Right cardiac atrium (tissue), 5 donors: ENCODE results near the gene CDH4. TPM values are rescaled to one million over a fixed set of nuclear protein-coding genes. Genes with fewer than 3 reads are reported as not detected.

Experiments used
- ATAC-seq, 2 donors: fragments of 200-7000 bp; cut with Tn5 transposase; one replicate each; pipeline versions ENCODE4 v1.8.0 to v1.9.1; 2020; ENCODE audit warnings: moderate library complexity in 2 of 2, mild to moderate bottlenecking in 1 of 2
- DNase-seq, 3 donors: peaks; one replicate each; pipeline ENCODE4 v3.0.0-alpha.2; 2020
- H3K27ac ChIP-seq: one replicate; pipeline ENCODE4 v1.5.1; 2013; ENCODE audit warnings: mild to moderate bottlenecking, low read length, control low read depth, moderate library complexity
- H3K27me3 ChIP-seq: one replicate; pipeline ENCODE4 v1.6.1; 2013; ENCODE audit not compliant: control insufficient read depth, insufficient read depth
- H3K4me1 ChIP-seq: one replicate; pipeline ENCODE4 v1.6.1; 2013; ENCODE audit warnings: low read length; ENCODE audit not compliant: control insufficient read depth, insufficient read depth
- H3K4me3 ChIP-seq: one replicate; pipeline ENCODE4 v1.5.1; 2013; ENCODE audit warnings: low read length, control low read depth
- H3K9me3 ChIP-seq: one replicate; pipeline ENCODE4 v1.6.1; 2013; ENCODE audit warnings: low read length; ENCODE audit not compliant: control insufficient read depth
- WGBS: extraction: QIAGEN DNeasy Blood & Tissue Kit; methylation state at CpG from one replicate; pipeline ENCODE4 v1.1.7; 2013; 5-methylcytosine and 5-hydroxymethylcytosine counted together
- intact Hi-C, 4 donors: fragments of 100-400 bp; cut with DNase I; formaldehyde crosslinking; loops; one replicate each; pipeline versions ENCODE4 v1.11.0 to v1.14.0; 2022 to 2023
- polyA plus RNA-seq: library from polyadenylated mRNA; stranded (reverse); fragments of 200-250 nt; gene quantifications from one replicate; pipeline ENCODE4 v1.2.3, GENCODE V29; 2013
- total RNA-seq, 4 donors: library from RNA; stranded (reverse); fragmentation: NEBNext Ultra II Directional; extraction: Animal tissue kit (Norgen Biotek cat#: 25700); gene quantifications; one replicate each; pipeline ENCODE4 v1.2.1, GENCODE V29; 2021
- donor health status: healthy with polysubstance abuse.
- donor health status: DM: no; HTN: yes; CAD: no.
- donor health status: DM: no; HTN: no; CAD: no.
- donor health status: DM: no; HTN: yes; CAD: no; lungs with severe emphysema.
- donor health status: DM: yes; HTN: yes; CAD: no.

CDH4 gene
- total and polyA plus RNA-seq, 5 donors, result 0.21 to 1.0 (median 0.39) TPM

- Histone ChIP-seq H3K4me1 (no peaks in the 10 kb centered on the region), H3K4me3 (no peak overlapping the region), H3K27me3 (no peaks in the 10 kb centered on the region), H3K27ac (no peak overlapping the region), H3K9me3 (no peaks in the 10 kb centered on the region)
- no peak for DNase-seq
- no peak for ATAC-seq
- intact Hi-C loops, result no loop called here
- 89% methylated on average over 9 of the region's 9 CpGs for WGBS
Measured at GRCh38 chr20:61230166-61230565, 21.9 kb upstream of the CDH4 start.

GRCh38 chr20:61233590-61233989, 18.5 kb upstream of the CDH4 start:
- WGBS, result 92% methylated on average over 7 of the region's 7 CpGs
- no peak for DNase-seq
- Histone ChIP-seq H3K27me3 (no peaks in the 10 kb centered on the region), H3K4me3 (no peak overlapping the region), H3K4me1 (no peaks in the 10 kb centered on the region), H3K9me3 (no peaks in the 10 kb centered on the region), H3K27ac (no peak overlapping the region)
- intact Hi-C loops, result no loop called here
- ATAC-seq, result no peak

GRCh38 chr20:61234224-61234890, 17.7 kb upstream of the CDH4 start:
- intact Hi-C loops, result no loop called here
- WGBS, result 46% methylated on average over 11 of the region's 11 CpGs
- Histone ChIP-seq H3K4me3 (no peak overlapping the region), H3K27ac (no peak overlapping the region), H3K9me3 (no peaks in the 10 kb centered on the region), H3K27me3 (no peaks in the 10 kb centered on the region), H3K4me1 (no peaks in the 10 kb centered on the region)
- DNase-seq (no peak), ATAC-seq (peak; percentile 42 to 72)

GRCh38 chr20:61236713-61237112, 15.3 kb upstream of the CDH4 start:
- intact Hi-C loops, result no loop called here
- WGBS, result 57% methylated on average over 4 of the region's 4 CpGs
- no peak for ATAC-seq
- Histone ChIP-seq H3K4me3 (no peak overlapping the region), H3K27ac (no peak overlapping the region), H3K27me3 (no peaks in the 10 kb centered on the region), H3K4me1 (no peaks in the 10 kb centered on the region), H3K9me3 (peaks cover 3% of the 10 kb centered on the region)
- no peak for DNase-seq

GRCh38 chr20:61238813-61239212, 13.2 kb upstream of the CDH4 start:
- H3K9me3 ChIP-seq, result peaks cover 3% of the 10 kb centered on the region
- intact Hi-C loops, result no loop called here
- no peak for ATAC-seq
- WGBS, result 35% methylated on average over 4 of the region's 4 CpGs
- DNase-seq, result no peak
- H3K4me3 ChIP-seq, result no peak overlapping the region
- no peaks in the 10 kb centered on the region for H3K27me3 ChIP-seq
- H3K4me1 ChIP-seq, result no peaks in the 10 kb centered on the region
- no peak overlapping the region for H3K27ac ChIP-seq

GRCh38 chr20:61240814-61241213, 11.2 kb upstream of the CDH4 start:
- H3K4me3 ChIP-seq, result no peak overlapping the region
- 68% methylated on average over 3 of the region's 3 CpGs for WGBS
- H3K9me3 ChIP-seq, result peaks cover 3% of the 10 kb centered on the region
- no peaks in the 10 kb centered on the region for H3K27me3 ChIP-seq
- H3K27ac ChIP-seq, result no peak overlapping the region
- no peaks in the 10 kb centered on the region for H3K4me1 ChIP-seq
- intact Hi-C loops, result no loop called here
- ATAC-seq, result no peak
- DNase-seq, result no peak

- DNase-seq, result no peak
- no peak for ATAC-seq
- no peak overlapping the region for H3K27ac ChIP-seq
- no peaks in the 10 kb centered on the region for H3K27me3 ChIP-seq
- 48% methylated on average over 8 of the region's 8 CpGs for WGBS
- H3K9me3 ChIP-seq, result peaks cover 3% of the 10 kb centered on the region
- no peak overlapping the region for H3K4me3 ChIP-seq
- no peaks in the 10 kb centered on the region for H3K4me1 ChIP-seq
- intact Hi-C loops, result no loop called here
Measured at GRCh38 chr20:61244213-61244612, 7.8 kb upstream of the CDH4 start.

GRCh38 chr20:61246269-61246668, 5.8 kb upstream of the CDH4 start:
- H3K4me1 ChIP-seq, result no peaks in the 10 kb centered on the region
- peaks cover 3% of the 10 kb centered on the region for H3K27me3 ChIP-seq

GRCh38 chr20:61249626-61250025, 2.4 kb upstream of the CDH4 start:
- intact Hi-C loops, result no loop called here

More at GRCh38 chr20:61246269-61246668, 5.8 kb upstream of the CDH4 start:
- intact Hi-C loops, result no loop called here
- Histone ChIP-seq H3K27ac (no peak overlapping the region), H3K9me3 (no peaks in the 10 kb centered on the region), H3K4me3 (no peak overlapping the region)
- DNase-seq (no peak), ATAC-seq (no peak)
- 54% methylated on average over 7 of the region's 7 CpGs for WGBS

GRCh38 chr20:61252601-61253263, 671 bp downstream of the CDH4 start:
- ATAC-seq (peak; percentile 11 to 34), DNase-seq (peak in 2 of 3 donors; percentile 51 to 62)
- Histone ChIP-seq H3K27ac (no peak overlapping the region), H3K27me3 (peaks cover 3% of the 10 kb centered on the region), H3K9me3 (no peaks in the 10 kb centered on the region), H3K4me3 (peak overlapping the region; percentile 55), H3K4me1 (no peaks in the 10 kb centered on the region)
- WGBS, result under 1% methylated on average over 87 of the region's 87 CpGs
- intact Hi-C loops, result no loop called here

More at GRCh38 chr20:61249626-61250025, 2.4 kb upstream of the CDH4 start:
- Histone ChIP-seq H3K4me1 (no peaks in the 10 kb centered on the region), H3K27ac (no peak overlapping the region), H3K4me3 (no peak overlapping the region), H3K27me3 (peaks cover 3% of the 10 kb centered on the region), H3K9me3 (no peaks in the 10 kb centered on the region)
- DNase-seq (no peak), ATAC-seq (no peak)
- 91% methylated on average over 4 of the region's 4 CpGs for WGBS

- H3K4me1 ChIP-seq, result no peaks in the 10 kb centered on the region
- DNase-seq (no peak), ATAC-seq (peak; percentile 51 to 56)
- no peaks in the 10 kb centered on the region for H3K9me3 ChIP-seq
- H3K27ac ChIP-seq, result no peak overlapping the region
- intact Hi-C loops, result no loop called here
- WGBS, result 1% methylated on average over 51 of the region's 51 CpGs
- H3K27me3 ChIP-seq, result peaks cover 3% of the 10 kb centered on the region
- peak overlapping the region; percentile 55 for H3K4me3 ChIP-seq
Measured at GRCh38 chr20:61253264-61253639, 1.2 kb downstream of the CDH4 start.
